Measurements from ENCODE around the gene CHKB. TPM values are rescaled to one million over a fixed set of nuclear protein-coding genes. Genes with fewer than 3 reads are reported as not detected.
A peak's percentile ranks its signal among the peaks of the same experiment; 100 is the strongest.

Gene CHKB
- total RNA-seq, 1 donor from 2014 or later = 50.4 TPM

DNA sequence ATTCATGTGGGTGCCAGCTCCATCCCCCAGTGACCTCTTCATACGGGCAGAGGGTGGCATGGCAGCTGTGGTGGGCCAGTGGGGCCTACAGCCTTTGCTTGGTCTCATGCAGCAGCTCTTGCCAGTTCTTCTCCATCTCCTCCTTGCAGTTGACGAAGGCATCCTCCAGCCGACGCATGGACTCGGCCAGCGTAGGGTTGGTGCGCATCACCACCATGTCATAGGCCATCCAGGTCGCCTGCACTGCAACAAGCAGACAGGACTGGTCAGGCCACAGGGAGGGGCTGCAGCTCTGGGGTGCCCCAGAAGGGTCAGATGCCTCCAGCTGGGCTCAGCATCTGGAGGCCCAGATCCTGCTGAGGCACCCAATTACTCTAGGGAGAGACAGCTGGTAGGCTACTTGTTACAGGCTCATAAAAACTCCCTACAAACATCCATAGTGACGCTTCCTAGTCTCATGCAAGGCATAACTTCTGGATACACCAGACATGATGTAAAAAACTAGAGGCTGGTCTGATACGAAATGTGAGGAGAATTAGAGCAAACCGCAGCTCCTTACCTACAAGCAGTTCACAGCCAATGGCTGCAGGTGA lies 31.4 kb downstream of the CHKB start:
- no peak for DNase-seq (ENCODE audit: low read depth)
- no peak overlapping the region for H3K4me3 ChIP-seq (ENCODE audit: low read depth, low read length)
- TF ChIP-seq, protein P1, sequence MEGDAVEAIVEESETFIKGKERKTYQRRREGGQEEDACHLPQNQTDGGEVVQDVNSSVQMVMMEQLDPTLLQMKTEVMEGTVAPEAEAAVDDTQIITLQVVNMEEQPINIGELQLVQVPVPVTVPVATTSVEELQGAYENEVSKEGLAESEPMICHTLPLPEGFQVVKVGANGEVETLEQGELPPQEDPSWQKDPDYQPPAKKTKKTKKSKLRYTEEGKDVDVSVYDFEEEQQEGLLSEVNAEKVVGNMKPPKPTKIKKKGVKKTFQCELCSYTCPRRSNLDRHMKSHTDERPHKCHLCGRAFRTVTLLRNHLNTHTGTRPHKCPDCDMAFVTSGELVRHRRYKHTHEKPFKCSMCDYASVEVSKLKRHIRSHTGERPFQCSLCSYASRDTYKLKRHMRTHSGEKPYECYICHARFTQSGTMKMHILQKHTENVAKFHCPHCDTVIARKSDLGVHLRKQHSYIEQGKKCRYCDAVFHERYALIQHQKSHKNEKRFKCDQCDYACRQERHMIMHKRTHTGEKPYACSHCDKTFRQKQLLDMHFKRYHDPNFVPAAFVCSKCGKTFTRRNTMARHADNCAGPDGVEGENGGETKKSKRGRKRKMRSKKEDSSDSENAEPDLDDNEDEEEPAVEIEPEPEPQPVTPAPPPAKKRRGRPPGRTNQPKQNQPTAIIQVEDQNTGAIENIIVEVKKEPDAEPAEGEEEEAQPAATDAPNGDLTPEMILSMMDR (conservative IDR thresholded peaks at IDR 0.05; ENCODE audit: low read depth, low read length) = no peak

DNA sequence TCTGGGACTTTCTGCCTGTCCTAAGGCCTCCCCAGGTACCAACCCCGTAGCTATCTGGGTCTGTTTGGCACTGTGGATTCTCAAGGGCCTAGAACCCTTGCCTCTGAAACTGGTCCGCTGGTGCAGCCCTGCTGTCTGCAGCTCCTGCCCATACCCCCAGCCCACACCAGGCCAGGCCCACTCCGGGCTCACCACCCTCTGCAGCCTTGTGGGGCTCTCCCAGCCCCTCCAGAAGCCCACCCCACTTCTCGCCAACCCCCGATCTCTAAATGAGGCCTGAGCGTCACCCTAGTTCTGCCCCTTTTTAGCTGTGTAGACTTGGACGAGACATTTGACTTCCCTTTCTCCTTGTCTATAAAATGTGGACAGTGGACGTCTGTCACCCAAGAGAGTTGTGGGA lies 32.3 kb downstream of the CHKB start:
- H3K4me3 ChIP-seq (ENCODE audit: low read depth, low read length) = no peak overlapping the region
- no peak for DNase-seq (ENCODE audit: low read depth)
- TF ChIP-seq, protein P1 (conservative IDR thresholded peaks at IDR 0.05; ENCODE audit: low read depth, low read length) = no peak

DNA sequence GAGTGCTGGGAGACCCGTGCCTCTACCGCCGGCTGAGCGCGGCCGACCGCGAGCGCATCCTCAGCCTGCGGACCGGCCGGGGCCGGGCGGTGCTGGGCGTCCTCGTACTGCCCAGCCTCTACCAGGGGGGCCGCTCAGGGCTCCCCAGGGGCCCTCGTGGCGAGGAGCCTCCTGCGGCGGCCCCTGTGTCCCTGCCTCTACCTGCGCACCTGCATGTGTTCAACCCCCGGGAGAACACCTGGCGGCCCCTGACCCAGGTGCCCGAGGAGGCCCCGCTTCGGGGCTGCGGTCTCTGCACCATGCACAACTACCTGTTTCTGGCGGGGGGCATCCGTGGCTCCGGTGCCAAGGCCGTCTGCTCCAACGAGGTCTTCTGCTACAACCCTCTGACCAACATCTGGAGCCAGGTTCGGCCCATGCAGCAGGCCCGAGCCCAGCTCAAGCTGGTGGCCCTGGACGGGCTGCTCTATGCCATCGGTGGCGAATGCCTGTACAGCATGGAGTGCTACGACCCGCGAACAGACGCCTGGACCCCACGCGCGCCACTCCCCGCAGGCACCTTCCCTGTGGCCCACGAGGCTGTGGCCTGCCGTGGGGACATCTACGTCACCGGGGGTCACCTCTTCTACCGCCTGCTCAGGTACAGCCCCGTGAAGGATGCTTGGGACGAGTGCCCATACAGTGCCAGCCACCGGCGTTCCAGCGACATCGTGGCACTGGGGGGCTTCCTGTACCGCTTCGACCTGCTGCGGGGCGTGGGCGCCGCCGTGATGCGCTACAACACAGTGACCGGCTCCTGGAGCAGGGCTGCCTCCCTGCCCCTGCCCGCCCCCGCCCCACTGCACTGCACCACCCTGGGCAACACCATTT lies 33.5 kb downstream of the CHKB start:
- H3K4me3 ChIP-seq (ENCODE audit: low read depth, low read length) = peak overlapping the region; percentile 39
- no peak for DNase-seq (ENCODE audit: low read depth)
- TF ChIP-seq, protein P1 (conservative IDR thresholded peaks at IDR 0.05; ENCODE audit: low read depth, low read length) = no peak

DNA sequence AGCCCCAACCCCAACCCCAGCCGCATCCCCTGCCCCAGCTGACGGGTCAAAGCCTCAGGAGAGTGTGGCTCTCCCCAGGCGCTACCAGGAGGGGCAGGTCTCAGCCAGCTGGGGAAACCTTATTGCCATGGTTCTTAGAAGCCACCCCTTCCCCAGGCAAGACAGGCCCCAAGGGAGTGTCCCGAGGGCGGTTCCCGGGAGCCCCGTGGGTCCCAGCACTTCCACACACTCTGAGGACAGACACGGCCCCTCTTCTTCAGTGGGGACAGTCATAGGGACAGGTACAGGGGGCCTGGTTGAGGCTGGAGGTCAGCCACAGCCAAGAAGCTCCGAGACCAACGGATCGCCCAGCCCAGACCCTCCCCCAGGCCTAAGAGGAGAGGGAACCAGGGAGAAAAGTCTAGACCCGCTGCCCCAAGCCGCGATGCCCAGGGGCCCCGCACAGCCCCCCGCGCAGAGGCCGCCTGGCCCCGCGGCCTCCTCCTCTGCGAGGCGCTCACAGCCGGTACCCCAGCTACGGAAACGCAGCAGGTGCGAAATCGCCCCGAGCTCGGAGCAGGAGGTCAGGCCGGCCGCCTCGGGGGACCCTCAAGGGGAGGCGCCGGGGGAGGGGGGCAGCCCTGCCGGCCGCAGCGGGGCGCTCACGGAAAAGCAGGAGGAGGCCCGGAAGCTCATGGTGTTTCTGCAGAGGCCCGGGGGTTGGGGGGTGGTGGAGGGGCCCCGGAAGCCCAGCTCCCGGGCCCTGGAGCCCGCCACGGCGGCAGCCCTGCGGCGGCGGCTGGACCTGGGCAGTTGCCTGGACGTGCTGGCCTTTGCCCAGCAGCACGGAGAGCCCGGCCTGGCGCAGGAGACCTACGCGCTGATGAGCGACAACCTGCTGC lies 34.4 kb downstream of the CHKB start:
- no peak for DNase-seq (ENCODE audit: low read depth)
- peak overlapping the region; percentile 39 for H3K4me3 ChIP-seq (ENCODE audit: low read depth, low read length)
- TF ChIP-seq, protein P1 (conservative IDR thresholded peaks at IDR 0.05; ENCODE audit: low read depth, low read length) = no peak

DNA sequence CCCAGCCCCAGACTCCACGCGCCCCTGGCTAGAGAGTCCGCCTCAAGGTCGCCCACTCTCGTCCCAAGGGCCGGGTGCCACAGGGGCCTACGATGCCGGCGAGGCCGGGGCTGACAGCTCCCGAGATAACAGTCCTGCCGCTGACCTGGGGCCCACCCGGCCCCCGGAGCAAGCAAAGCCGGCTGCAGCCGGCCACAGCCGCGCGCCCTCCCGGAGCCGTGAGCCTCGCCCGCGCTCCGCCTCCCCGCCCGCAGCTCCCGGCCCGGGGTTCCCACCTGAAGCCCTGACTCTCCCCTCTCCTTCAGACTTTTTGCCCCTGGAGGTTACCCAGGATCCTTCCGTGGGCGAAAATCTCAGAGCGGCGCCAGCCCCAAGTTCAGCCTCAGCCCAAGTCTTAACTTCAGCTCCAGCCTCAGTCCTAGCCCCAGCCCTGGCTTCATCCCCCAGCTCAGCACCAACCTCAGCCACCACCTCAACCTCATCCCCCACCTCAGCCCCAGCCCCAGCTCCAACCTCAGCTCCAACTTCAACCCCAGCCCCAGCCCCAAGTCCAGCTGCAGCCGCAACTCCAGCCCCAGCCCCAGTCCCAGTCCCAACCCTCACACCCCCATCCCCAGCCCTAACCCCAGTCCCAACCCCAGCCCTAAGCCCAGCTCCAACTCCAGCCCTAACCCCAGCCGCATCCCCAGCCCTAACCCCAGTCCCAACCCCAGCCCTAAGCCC lies 35.2 kb downstream of the CHKB start:
- H3K4me3 ChIP-seq (ENCODE audit: low read depth, low read length) = no peak overlapping the region
- no peak for DNase-seq (ENCODE audit: low read depth)
- TF ChIP-seq, protein P1 (conservative IDR thresholded peaks at IDR 0.05; ENCODE audit: low read depth, low read length) = no peak
